ENCODE measurements around the gene TSPAN18. TPM values are rescaled to one million over a fixed set of nuclear protein-coding genes. Genes with fewer than 3 reads are reported as not detected.

The TSPAN18 gene
- total RNA-seq, 4 donors from 2014 or later = 27.7 to 70.1 (median 50.2) TPM

DNA sequence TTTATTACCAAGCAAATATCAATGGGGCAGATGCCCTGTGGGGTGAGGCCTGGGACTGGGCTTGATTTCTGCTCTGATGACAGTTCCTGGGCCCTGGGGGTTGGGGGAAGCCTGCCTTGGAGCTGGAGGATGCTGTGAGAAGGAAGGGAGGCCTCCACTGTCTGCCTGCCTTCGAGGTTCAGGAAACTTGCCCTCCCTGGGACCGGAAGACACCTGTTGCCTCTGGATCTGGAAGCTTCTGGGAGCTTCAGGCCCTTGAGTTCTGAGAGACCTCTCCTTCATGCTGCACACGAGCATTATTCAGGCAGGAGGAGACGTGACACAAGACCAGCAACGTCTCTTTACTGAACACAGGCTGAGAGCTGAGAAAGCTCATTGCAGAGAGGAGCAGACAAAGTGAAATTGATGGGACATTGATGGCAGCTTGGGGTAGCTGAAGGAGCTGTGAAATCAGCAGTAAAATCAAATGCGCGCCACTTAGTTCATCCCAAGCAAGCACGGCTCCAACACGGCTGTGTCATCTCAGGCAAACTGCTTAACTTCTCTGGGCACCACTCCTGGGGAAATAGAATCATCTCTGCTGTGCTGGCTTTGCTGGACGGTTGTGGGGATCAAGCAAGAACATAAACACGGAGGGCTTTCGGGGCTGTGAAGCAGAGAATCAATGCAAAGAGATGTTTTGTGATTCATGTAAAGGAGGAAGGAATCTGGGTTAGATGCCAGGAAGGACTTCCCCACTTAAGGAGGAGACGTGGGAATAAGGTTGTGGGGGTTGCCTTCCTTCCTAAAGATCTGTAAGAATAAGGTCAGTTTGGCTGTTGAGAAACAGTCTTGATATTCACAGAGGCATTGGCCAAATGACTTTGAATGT is 159.4 kb downstream of the TSPAN18 start:
- no peak for TF ChIP-seq POLR2AphosphoS5 (IDR thresholded peaks at IDR 0.05)
- TF ChIP-seq POLR2A (IDR thresholded peaks at IDR 0.05; ENCODE audit: low read depth) = no peak
- TF ChIP-seq, protein P1, sequence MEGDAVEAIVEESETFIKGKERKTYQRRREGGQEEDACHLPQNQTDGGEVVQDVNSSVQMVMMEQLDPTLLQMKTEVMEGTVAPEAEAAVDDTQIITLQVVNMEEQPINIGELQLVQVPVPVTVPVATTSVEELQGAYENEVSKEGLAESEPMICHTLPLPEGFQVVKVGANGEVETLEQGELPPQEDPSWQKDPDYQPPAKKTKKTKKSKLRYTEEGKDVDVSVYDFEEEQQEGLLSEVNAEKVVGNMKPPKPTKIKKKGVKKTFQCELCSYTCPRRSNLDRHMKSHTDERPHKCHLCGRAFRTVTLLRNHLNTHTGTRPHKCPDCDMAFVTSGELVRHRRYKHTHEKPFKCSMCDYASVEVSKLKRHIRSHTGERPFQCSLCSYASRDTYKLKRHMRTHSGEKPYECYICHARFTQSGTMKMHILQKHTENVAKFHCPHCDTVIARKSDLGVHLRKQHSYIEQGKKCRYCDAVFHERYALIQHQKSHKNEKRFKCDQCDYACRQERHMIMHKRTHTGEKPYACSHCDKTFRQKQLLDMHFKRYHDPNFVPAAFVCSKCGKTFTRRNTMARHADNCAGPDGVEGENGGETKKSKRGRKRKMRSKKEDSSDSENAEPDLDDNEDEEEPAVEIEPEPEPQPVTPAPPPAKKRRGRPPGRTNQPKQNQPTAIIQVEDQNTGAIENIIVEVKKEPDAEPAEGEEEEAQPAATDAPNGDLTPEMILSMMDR (IDR thresholded peaks at IDR 0.05) = no peak
- no peak for TF ChIP-seq EP300 (IDR thresholded peaks at IDR 0.05)
- intact Hi-C loops (cut with DNase I) = no loop called here
- no peak overlapping the region for H3K4me3 ChIP-seq
- peak overlapping the region; percentile 74 to 80 (median 76) for H3K27ac ChIP-seq (replicated peaks in 1 of 4)
- H3K36me3 ChIP-seq = peaks cover 0 to under 1% (median 0%) of the 10 kb centered on the region in 4 donors
- H3K9me3 ChIP-seq = no peaks in the 10 kb centered on the region
- WGBS = 51% methylated on average over 13 of the region's 13 CpGs
- no peak for DNase-seq (ENCODE audit: extremely low spot score)
- H3K4me1 ChIP-seq = peaks cover 27 to 70% (median 44%) of the 10 kb centered on the region in 4 donors
- no peaks in the 10 kb centered on the region for H3K27me3 ChIP-seq

DNA sequence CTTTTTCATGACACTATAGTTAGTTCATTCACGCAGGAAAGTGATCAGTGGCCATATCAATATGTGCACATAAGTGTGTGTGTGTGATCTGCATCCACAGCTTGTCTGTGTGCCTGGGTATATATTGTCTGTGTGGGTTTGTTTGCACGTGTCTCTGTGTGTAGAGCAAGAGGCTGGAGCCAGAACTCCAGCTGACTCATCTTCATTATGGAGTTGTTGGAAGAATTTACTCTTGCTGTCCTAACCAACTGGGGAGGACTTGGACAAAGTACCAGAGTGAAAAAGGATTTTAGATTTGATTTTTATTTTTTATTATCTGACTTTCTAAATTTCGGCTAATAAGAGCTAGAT is 160.0 kb downstream of the TSPAN18 start:
- intact Hi-C loops (cut with DNase I) = no loop called here
- Histone ChIP-seq H3K9me3 (no peaks in the 10 kb centered on the region), H3K27me3 (no peaks in the 10 kb centered on the region), H3K27ac (replicated peaks in 1 of 4) (peak overlapping the region; percentile 74 to 80 (median 76)), H3K36me3 (no peaks in the 10 kb centered on the region), H3K4me1 (peaks cover 27 to 73% (median 46%) of the 10 kb centered on the region in 4 donors), H3K4me3 (no peak overlapping the region)
- WGBS = 30% methylated on average over 3 of the region's 3 CpGs
- DNase-seq (ENCODE audit: extremely low spot score) = no peak
- TF ChIP-seq, protein P1 (IDR thresholded peaks at IDR 0.05) = no peak
- TF ChIP-seq EP300 (IDR thresholded peaks at IDR 0.05) (no peak), POLR2AphosphoS5 (IDR thresholded peaks at IDR 0.05) (peak in 1 of 2 donors; percentile 35), POLR2A (IDR thresholded peaks at IDR 0.05; ENCODE audit: low read depth) (no peak)

DNA sequence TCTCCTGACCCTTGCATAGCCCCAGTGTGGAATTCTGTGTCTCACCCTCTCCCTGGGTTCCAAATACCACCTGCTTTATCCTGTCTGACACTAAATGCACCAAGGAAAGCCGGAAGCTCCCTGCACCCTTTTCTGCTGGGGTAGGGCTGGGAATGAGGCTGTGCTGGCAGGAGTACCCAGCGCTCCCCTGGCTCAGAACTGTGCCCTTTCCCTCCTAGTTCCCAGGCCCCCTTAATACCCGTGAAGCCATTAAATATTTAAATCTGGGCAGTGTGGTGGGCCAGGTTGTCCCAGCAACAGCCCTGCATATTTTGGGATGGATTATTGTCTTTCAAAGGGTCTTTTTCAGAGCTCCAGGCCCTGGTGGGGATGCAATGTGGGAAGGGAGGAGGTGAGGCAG is 160.9 kb downstream of the TSPAN18 start:
- 88% methylated on average over 3 of the region's 3 CpGs for WGBS
- TF ChIP-seq EP300 (IDR thresholded peaks at IDR 0.05) (no peak), POLR2AphosphoS5 (IDR thresholded peaks at IDR 0.05) (no peak), POLR2A (IDR thresholded peaks at IDR 0.05; ENCODE audit: low read depth) (no peak)
- TF ChIP-seq, protein P1 (IDR thresholded peaks at IDR 0.05) = no peak
- Histone ChIP-seq H3K4me3 (no peak overlapping the region), H3K27me3 (no peaks in the 10 kb centered on the region), H3K27ac (replicated peaks in 1 of 4) (peak overlapping the region; percentile 74 to 80 (median 76)), H3K36me3 (no peaks in the 10 kb centered on the region), H3K9me3 (no peaks in the 10 kb centered on the region), H3K4me1 (peaks cover 31 to 76% (median 52%) of the 10 kb centered on the region in 4 donors)
- intact Hi-C loops (cut with DNase I) = no loop called here
- DNase-seq (ENCODE audit: extremely low spot score) = no peak

DNA sequence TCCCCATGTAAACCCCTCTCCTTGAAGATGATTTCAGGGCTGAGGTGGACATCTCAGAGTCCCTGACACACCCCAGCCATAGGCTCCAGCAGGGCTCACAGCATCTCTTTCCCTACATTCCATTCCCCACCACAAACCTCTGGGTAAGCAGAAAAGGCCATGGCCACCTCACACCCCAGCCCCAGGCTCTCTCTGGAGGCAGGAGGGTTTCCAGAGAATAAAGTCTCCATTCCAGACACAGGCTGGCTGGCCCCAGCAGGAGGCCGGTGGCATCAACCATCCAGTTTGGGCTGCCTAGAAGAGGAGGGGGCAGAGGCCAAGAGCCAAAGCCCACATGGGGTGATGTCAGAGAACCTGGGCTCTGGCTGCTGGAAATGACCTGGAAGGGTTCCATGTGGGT is 162.5 kb downstream of the TSPAN18 start:
- no peak for DNase-seq (ENCODE audit: extremely low spot score)
- H3K36me3 ChIP-seq = no peaks in the 10 kb centered on the region
- H3K27me3 ChIP-seq = no peaks in the 10 kb centered on the region
- 70% methylated on average over 1 of the region's 1 CpG for WGBS
- no peak for TF ChIP-seq POLR2A (IDR thresholded peaks at IDR 0.05; ENCODE audit: low read depth)
- TF ChIP-seq, protein P1 (IDR thresholded peaks at IDR 0.05) = no peak
- TF ChIP-seq EP300 (IDR thresholded peaks at IDR 0.05) = no peak
- TF ChIP-seq POLR2AphosphoS5 (IDR thresholded peaks at IDR 0.05) = no peak
- intact Hi-C loops (cut with DNase I) = no loop called here
- no peak overlapping the region for H3K4me3 ChIP-seq
- no peaks in the 10 kb centered on the region for H3K9me3 ChIP-seq
- peaks cover 41 to 84% (median 67%) of the 10 kb centered on the region in 4 donors for H3K4me1 ChIP-seq
- H3K27ac ChIP-seq (replicated peaks in 1 of 4) = peak overlapping the region; percentile 12 to 50 (median 30)
